22Rv1 (cell line): ENCODE data around the gene MSANTD1.

Experiments
- H3K27ac ChIP-seq: fragments of 450-650 bp; 2 replicates; pipeline ENCODE4 v1.5.1; 2017
- CTCF ChIP-seq: fragments of 450-650 bp; IDR thresholded peaks from 2 replicates; pipeline ENCODE4 v1.5.1; 2017; ENCODE audit warnings: mild to moderate bottlenecking
- ZFX ChIP-seq: fragments of 450-650 bp; IDR thresholded peaks from 2 replicates; pipeline ENCODE4 v1.6.1; 2017; ENCODE audit warnings: antibody characterized with exemption, borderline replicate concordance

Gene MSANTD1

GRCh38 chr4:3248811-3249661 is at the start of gene MSANTD1:
Gene MSANTD1 (plus strand): TSS chr4:3249159. CDS start chr4:3249223, 64 bp downstream.
- TF ChIP-seq CTCF (no peak), ZFX (no peak)
- H3K27ac ChIP-seq, result no peak within 1 kb of the TSS

- H3K27ac ChIP-seq, result no peak overlapping the region
Observed at GRCh38 chr4:3199653-3200422, 49.1 kb upstream of the MSANTD1 start.

GRCh38 chr4:3200423-3201090 is 48.4 kb upstream of the MSANTD1 start:
- TF ChIP-seq ZFX, result no peak
- no peak for TF ChIP-seq CTCF
- H3K27ac ChIP-seq, result no peak overlapping the region

More at GRCh38 chr4:3199653-3200422, 49.1 kb upstream of the MSANTD1 start:
- TF ChIP-seq CTCF (no peak), ZFX (no peak)

- TF ChIP-seq ZFX (no peak), CTCF (no peak)
- H3K27ac ChIP-seq, result no peak overlapping the region
Observed at GRCh38 chr4:3201718-3202702, 46.9 kb upstream of the MSANTD1 start.

GRCh38 chr4:3202836-3203820 is 45.8 kb upstream of the MSANTD1 start:
- TF ChIP-seq CTCF, result no peak
- H3K27ac ChIP-seq, result no peak overlapping the region
